Thymus (tissue), 14 donors: ENCODE measurements around the gene COPE. TPM values are rescaled to one million over a fixed set of nuclear protein-coding genes. Genes with fewer than 3 reads are reported as not detected.
A peak's percentile ranks its signal among the peaks of the same experiment; 100 is the strongest.

Source experiments
- DNase-seq, 9 donors: peaks; one replicate each; pipeline ENCODE4 v3.0.0-alpha.2; 2013; ENCODE audit warnings: low spot score in 9 of 9, low read depth in 6 of 9, missing footprints in 1 of 9
- H3K27ac ChIP-seq, 2 donors: one replicate each; pipeline ENCODE4 v1.5.1; 2013; ENCODE audit warnings: control low read depth in 1 of 2, low read depth in 1 of 2, low read length in 1 of 2, mild to moderate bottlenecking in 1 of 2, moderate library complexity in 1 of 2
- H3K27me3 ChIP-seq, 2 donors: one replicate each; pipeline ENCODE4 v1.5.1; 2013; ENCODE audit warnings: low read length in 1 of 2; ENCODE audit not compliant: control insufficient read depth in 2 of 2, insufficient read depth in 1 of 2
- H3K36me3 ChIP-seq, 2 donors: one replicate each; pipeline ENCODE4 v1.5.1; 2013; ENCODE audit warnings: low read length in 1 of 2, mild to moderate bottlenecking in 1 of 2, moderate library complexity in 1 of 2; ENCODE audit not compliant: control insufficient read depth in 2 of 2, insufficient read depth in 2 of 2
- H3K4me1 ChIP-seq, 2 donors: one replicate each; pipeline ENCODE4 v1.5.1; 2013; ENCODE audit warnings: low read length in 2 of 2; ENCODE audit not compliant: control insufficient read depth in 2 of 2, insufficient read depth in 2 of 2
- H3K4me3 ChIP-seq, 2 donors: one replicate each; pipeline ENCODE4 v1.5.1; 2013; ENCODE audit warnings: low read length in 2 of 2, control low read depth in 1 of 2, mild to moderate bottlenecking in 1 of 2
- H3K9me3 ChIP-seq, 2 donors: one replicate each; pipeline ENCODE4 v1.5.1; 2013; ENCODE audit warnings: low read length in 1 of 2, mild to moderate bottlenecking in 1 of 2; ENCODE audit not compliant: control insufficient read depth in 2 of 2, insufficient read depth in 1 of 2
- WGBS: extraction: QIAGEN DNeasy Blood & Tissue Kit; methylation state at CpG from one replicate; pipeline ENCODE4 v1.1.7; 2013; 5-methylcytosine and 5-hydroxymethylcytosine counted together
- long read RNA-seq, 10 donors: transcript quantifications; one replicate each; lab custom pipeline, GENCODE V29; 2026
- polyA plus RNA-seq: library from polyadenylated mRNA; stranded (reverse); fragments of 200-250 nt; gene quantifications from one replicate; pipeline ENCODE4 v1.2.3, GENCODE V29; 2013
- total RNA-seq: library from RNA; stranded (reverse); fragments of 120-200 nt; gene quantifications from one replicate; pipeline ENCODE4 v1.2.4, GENCODE V29; 2013
- donor health status: healthy.

The COPE gene
- total RNA-seq (197 TPM), polyA plus RNA-seq (180 TPM)
- long read RNA-seq, donor 1, transcript COPE-201 (10 exons, 1,141 nt), result major isoform, 5 of 6 reads
- long read RNA-seq, donor 1, partial matches to known transcripts, result 0 of 6 reads
- long read RNA-seq, donor 1, other reads (novel, unspliced or antisense), result 0 of 6 reads
- long read RNA-seq, donor 2, transcript COPE-202 (9 exons, 948 nt), result minor isoform, 5 of 247 reads
- long read RNA-seq, donor 2, transcript COPE-203 (9 exons, 907 nt), result minor isoform, 6 of 247 reads
- long read RNA-seq, donor 2, transcript COPE-201 (10 exons, 1,141 nt), result major isoform, 175 of 247 reads
- long read RNA-seq, donor 2, partial matches to known transcripts, result 44 of 247 reads
- long read RNA-seq, donor 2, other reads (novel, unspliced or antisense), result 12 of 247 reads
- long read RNA-seq, donor 3, transcript COPE-202 (9 exons, 948 nt), result minor isoform, 8 of 191 reads
- long read RNA-seq, donor 3, transcript COPE-201 (10 exons, 1,141 nt), result major isoform, 125 of 191 reads
- long read RNA-seq, donor 3, partial matches to known transcripts, result 32 of 191 reads
- long read RNA-seq, donor 3, other reads (novel, unspliced or antisense), result 23 of 191 reads
- long read RNA-seq, donor 4, transcript COPE-201 (10 exons, 1,141 nt), result major isoform, 50 of 64 reads
- long read RNA-seq, donor 4, partial matches to known transcripts, result 11 of 64 reads
- long read RNA-seq, donor 4, other reads (novel, unspliced or antisense), result 0 of 64 reads
- long read RNA-seq, donor 5, transcript COPE-201 (10 exons, 1,141 nt), result major isoform, 141 of 184 reads
- long read RNA-seq, donor 5, partial matches to known transcripts, result 28 of 184 reads
- long read RNA-seq, donor 5, other reads (novel, unspliced or antisense), result 8 of 184 reads
- long read RNA-seq, donor 6, transcript COPE-201 (10 exons, 1,141 nt), result major isoform, 81 of 92 reads
- long read RNA-seq, donor 6, partial matches to known transcripts, result 5 of 92 reads
- long read RNA-seq, donor 6, other reads (novel, unspliced or antisense), result 0 of 92 reads
- long read RNA-seq, donor 7, transcript COPE-201 (10 exons, 1,141 nt), result major isoform, 42 of 49 reads
- long read RNA-seq, donor 7, partial matches to known transcripts, result 5 of 49 reads
- long read RNA-seq, donor 7, other reads (novel, unspliced or antisense), result 0 of 49 reads
- long read RNA-seq, donor 8, transcript COPE-201 (10 exons, 1,141 nt), result major isoform, 41 of 42 reads
- long read RNA-seq, donor 8, partial matches to known transcripts, result 0 of 42 reads
- long read RNA-seq, donor 8, other reads (novel, unspliced or antisense), result 0 of 42 reads
- long read RNA-seq, donor 9, transcript COPE-201 (10 exons, 1,141 nt), result major isoform, 42 of 61 reads
- long read RNA-seq, donor 9, partial matches to known transcripts, result 8 of 61 reads
- long read RNA-seq, donor 9, other reads (novel, unspliced or antisense), result 5 of 61 reads
- long read RNA-seq, donor 10, transcript COPE-201 (10 exons, 1,141 nt), result major isoform, 60 of 94 reads
- long read RNA-seq, donor 10, partial matches to known transcripts, result 27 of 94 reads
- long read RNA-seq, donor 10, other reads (novel, unspliced or antisense), result 0 of 94 reads

DNA sequence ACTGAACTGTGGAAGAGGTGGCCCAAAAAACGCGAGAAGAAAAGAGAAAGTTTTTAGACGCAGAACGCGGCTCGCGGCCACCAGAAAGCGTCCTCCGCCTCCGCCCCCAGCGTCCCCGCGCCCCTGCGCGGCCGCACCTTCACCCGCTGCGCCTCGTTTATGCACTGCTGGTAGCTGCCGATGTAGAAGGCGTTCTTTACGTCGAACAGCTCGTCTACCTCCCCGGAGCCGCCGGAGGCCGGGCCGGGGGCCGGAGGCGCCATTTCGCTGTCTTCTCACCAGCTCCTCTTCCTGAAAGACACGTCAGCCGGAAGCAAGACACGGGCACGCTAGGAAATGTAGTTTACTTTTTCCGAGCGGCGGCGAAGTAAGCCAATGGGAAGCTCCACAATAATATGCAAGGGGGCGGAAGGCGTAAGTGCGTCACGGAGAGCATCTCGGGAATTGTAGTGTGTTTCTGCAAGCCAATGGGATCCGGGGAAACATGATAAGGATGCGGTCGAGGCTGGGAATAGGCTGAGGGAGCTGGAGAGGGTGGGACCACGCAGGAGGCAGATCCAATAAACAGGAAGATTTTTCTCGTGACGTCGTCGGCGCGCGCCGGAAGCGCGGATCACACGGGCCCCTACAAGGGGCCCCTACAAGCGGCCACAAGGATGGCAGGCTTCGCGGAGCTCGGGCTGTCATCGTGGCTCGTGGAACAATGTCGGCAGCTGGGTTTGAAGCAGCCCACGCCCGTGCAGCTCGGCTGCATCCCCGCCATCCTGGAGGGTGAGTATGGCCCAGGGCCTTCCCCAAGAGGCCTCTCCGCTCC lies at the start of gene COPE, which contains the start of gene DDX49:
Gene COPE, minus strand, starts transcription at position 302 of the 814 bp plus-strand sequence. Its CDS starts 39 bp downstream, at position 263.
Gene DDX49, plus strand, starts transcription at position 630 of the 814 bp plus-strand sequence. Its CDS starts 27 bp downstream, at position 657.
- DNase-seq, result peak; percentile 98 to 100 (median 99)
- H3K27me3 ChIP-seq, result no peaks in the 10 kb centered on the region
- no peaks in the 10 kb centered on the region for H3K9me3 ChIP-seq
- H3K4me3 ChIP-seq, result peak within 1 kb of the TSS; percentile 74 to 93
- H3K36me3 ChIP-seq, result peaks cover 38 to 47% of the 10 kb centered on the region in 2 donors
- H3K4me1 ChIP-seq, result peaks cover 15 to 26% of the 10 kb centered on the region in 2 donors
- peak within 1 kb of the TSS; percentile 88 to 89 for H3K27ac ChIP-seq
- WGBS, result under 1% methylated on average over 72 of the region's 72 CpGs

DNA sequence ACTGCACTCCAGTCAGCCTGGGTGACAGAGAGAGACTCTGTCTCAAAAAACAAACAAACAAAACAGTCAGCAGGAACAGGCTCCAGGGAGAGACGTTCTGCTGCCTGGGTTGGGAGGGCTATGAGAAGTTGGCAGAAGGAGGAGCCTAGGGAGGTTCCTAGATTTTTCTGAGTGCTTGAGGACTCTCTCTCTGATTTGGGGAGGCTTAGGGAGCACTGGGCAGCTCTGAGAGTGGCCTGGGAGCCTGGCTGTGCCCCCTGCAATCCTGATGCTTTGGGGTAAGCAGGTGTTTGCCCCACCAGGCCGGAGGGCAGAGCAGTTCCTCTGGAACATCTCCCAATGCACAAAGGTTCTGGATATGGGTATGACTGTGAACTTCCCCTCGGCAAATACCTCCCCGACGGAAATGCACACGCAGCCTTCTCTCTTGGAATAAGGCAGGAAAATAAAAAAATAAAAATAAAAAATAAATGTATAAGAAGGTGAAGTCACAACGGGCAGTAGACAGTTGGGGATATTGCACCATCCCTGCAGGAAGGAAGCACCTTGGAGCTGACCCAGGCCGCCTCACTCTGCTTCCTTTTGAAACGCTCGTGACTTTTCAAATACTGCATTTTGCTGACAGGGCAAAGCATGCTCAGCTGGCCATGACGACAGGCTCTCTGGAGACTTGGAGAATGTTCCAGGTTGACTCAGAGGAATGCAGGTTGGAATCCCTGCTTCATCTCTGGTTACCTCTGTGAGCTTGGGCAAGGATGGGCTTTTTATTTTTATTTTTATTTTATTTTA lies 48.4 kb upstream of the COPE start:
- DNase-seq, result peak in 1 of 9 donors; percentile 37
- H3K4me3 ChIP-seq, result no peak overlapping the region
- H3K9me3 ChIP-seq, result no peaks in the 10 kb centered on the region
- WGBS, result 21% methylated on average over 11 of the region's 11 CpGs
- H3K36me3 ChIP-seq, result no peaks in the 10 kb centered on the region
- peaks cover 0 to 4% of the 10 kb centered on the region in 2 donors for H3K4me1 ChIP-seq
- peaks cover 0 to 4% of the 10 kb centered on the region in 2 donors for H3K27me3 ChIP-seq
- H3K27ac ChIP-seq, result peak overlapping the region in 1 of 2 donors; percentile 76

DNA sequence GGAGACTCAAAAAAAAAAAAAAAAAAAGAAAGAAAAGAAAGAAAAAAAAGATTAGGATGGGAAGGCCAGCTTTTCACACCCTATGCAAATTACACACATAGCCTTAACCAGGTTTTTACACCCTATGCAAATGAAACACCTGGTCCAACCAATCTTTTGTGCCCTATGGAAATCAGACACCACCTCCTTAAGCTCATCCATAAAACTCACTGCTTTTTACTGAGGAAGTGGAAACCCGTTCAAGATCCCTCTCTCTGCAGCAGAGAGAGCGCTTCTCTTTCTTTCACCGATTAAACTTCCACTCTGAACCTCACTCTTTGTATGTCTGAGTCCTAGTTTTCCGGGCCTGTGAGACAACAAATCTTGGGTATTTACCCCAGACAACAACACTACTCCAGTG lies 47.1 kb upstream of the COPE start:
- no peak overlapping the region for H3K27ac ChIP-seq
- peaks cover 0 to 13% of the 10 kb centered on the region in 2 donors for H3K27me3 ChIP-seq
- no peak overlapping the region for H3K4me3 ChIP-seq
- 89% methylated on average over 4 of the region's 4 CpGs for WGBS
- peaks cover 0 to 9% of the 10 kb centered on the region in 2 donors for H3K4me1 ChIP-seq
- no peak for DNase-seq
- no peaks in the 10 kb centered on the region for H3K9me3 ChIP-seq
- no peaks in the 10 kb centered on the region for H3K36me3 ChIP-seq

DNA sequence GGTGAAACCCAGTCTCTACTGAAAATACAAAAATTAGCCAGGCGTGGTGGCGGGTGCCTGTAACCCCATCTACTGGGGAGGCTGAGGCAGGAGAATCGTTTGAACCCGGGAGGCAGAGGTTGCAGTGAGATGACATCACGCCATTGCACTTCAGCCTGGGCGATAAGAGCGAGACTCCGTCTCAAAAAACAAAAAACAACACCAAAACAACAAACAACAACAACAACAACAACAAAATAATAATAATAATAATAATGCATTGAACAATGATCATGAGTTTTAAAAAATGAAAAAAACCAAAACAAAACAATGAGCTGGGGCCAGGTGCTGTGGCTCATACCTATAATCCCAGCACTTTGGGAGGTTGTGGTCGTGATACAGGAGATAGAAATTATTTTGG lies 44.9 kb upstream of the COPE start:
- 96% methylated on average over 9 of the region's 9 CpGs for WGBS
- H3K9me3 ChIP-seq, result no peaks in the 10 kb centered on the region
- peaks cover 0 to 14% of the 10 kb centered on the region in 2 donors for H3K27me3 ChIP-seq
- H3K36me3 ChIP-seq, result no peaks in the 10 kb centered on the region
- H3K4me1 ChIP-seq, result peaks cover 0 to 9% of the 10 kb centered on the region in 2 donors
- H3K4me3 ChIP-seq, result no peak overlapping the region
- DNase-seq, result no peak
- H3K27ac ChIP-seq, result no peak overlapping the region

DNA sequence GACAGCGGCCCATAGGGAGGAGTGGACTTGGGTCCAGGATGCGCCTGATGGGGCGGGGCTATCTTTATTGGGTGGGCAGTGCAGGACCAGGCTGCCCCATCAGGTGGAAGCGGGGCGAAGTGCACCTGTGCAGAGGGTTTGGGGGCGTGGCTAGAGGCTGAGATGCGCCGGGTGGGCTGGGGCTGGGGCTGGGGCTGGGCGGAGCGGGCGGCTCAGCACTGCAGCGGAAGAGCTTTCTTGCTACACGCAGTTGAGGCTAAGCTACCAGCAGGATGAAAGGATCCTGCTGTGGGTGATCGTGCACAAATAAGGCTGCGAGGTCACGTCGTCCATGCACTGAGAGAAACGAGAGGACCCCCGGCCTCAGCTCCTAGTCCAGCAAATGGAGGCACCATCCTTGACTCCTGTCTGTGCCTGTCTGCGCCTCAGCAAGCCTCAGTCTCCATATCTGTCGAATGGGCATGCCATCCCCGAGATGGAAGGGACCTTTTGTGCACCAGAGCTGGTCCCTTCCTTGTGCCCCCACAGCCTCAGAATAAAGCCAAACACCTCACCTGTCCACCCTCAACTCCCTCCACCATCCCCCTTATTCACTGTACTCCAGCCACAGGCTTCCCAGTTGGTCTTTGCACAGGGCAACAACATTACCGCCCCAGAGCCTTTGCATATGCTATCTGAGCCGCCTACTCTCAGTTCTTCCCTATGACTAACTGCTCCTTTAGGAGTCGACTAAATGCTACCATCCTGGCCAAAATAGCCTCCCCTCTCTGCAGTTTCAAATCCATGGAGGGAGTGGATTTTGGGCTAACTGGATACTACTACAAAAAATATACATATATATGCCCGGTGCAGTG lies 42.8 kb upstream of the COPE start:
- Histone ChIP-seq H3K4me1 (peaks cover 0 to 5% of the 10 kb centered on the region in 2 donors), H3K4me3 (no peak overlapping the region), H3K9me3 (no peaks in the 10 kb centered on the region), H3K36me3 (no peaks in the 10 kb centered on the region), H3K27ac (no peak overlapping the region), H3K27me3 (peaks cover 0 to 10% of the 10 kb centered on the region in 2 donors)
- DNase-seq, result peak in 4 of 9 donors; percentile 33 to 58 (median 39)
- 26% methylated on average over 26 of the region's 26 CpGs for WGBS

DNA sequence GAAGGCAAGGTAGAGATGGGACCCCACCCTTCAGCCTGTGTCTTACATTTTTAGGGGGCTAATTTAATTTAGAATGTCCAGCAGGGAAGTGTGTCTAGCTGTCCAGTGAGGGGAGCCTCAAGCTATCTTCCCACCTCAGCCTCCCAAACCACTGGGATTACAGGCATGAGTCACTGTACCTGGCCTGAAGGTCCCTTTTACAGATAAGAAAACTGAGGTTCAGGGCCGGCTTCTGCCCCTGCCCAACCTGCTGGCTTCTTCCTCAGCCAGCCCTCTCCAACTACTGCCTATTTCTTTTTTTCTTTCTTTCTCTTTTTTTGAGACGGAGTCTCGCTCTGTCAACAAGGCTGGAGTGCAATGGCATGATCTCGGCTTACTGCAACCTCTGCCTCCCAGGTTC lies 41.2 kb upstream of the COPE start:
- Histone ChIP-seq H3K27me3 (peaks cover 0 to 10% of the 10 kb centered on the region in 2 donors), H3K36me3 (no peaks in the 10 kb centered on the region), H3K27ac (no peak overlapping the region), H3K9me3 (no peaks in the 10 kb centered on the region), H3K4me3 (no peak overlapping the region), H3K4me1 (peaks cover 0 to 5% of the 10 kb centered on the region in 2 donors)
- WGBS, result 95% methylated on average over 4 of the region's 4 CpGs
- DNase-seq, result no peak

DNA sequence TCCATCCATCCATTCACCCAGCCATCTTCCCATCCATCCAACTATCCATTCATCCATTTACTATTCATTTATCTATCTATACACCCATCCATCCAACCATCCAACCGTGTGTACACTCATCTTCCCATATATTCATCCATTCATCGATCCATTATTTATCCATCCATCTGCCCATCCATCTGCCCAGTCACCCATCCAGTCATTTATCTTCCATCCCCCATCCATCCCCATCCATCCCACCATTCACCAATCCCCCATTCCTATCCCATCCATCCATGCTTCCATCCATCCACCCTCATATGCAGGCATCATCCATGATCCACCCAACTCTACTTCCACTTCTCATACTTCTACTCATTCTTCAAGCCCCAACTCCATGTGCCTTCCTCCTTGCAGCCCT lies 35.9 kb upstream of the COPE start:
- H3K4me1 ChIP-seq, result no peaks in the 10 kb centered on the region
- H3K4me3 ChIP-seq, result no peak overlapping the region
- no peak overlapping the region for H3K27ac ChIP-seq
- H3K27me3 ChIP-seq, result no peaks in the 10 kb centered on the region
- WGBS, result 100% methylated on average over 2 of the region's 2 CpGs
- DNase-seq, result no peak
- no peaks in the 10 kb centered on the region for H3K36me3 ChIP-seq
- H3K9me3 ChIP-seq, result no peaks in the 10 kb centered on the region
